K562 (cell line): ENCODE results near the gene ETV2. TPM values are rescaled to one million over a fixed set of nuclear protein-coding genes. Genes with fewer than 3 reads are reported as not detected.

Experiments
- CHAMP1 ChIP-seq: fragments of 450-650 bp; IDR thresholded peaks from 2 replicates; pipeline ENCODE4 v1.6.1; 2016; ENCODE audit warnings: mild to moderate bottlenecking
- CHD1 ChIP-seq: fragments of 200-600 bp; sonication (generic); IDR thresholded peaks from one replicate; pipeline ENCODE4 v1.6.1; 2012; ENCODE audit warnings: mild to moderate bottlenecking, moderate library complexity, low read length, inconsistent platforms
- ERF ChIP-seq: fragments of 450-650 bp; formaldehyde crosslinking; IDR thresholded peaks from 2 replicates; pipeline ENCODE4 v1.4.0; 2020; ENCODE audit warnings: mild to moderate bottlenecking, mixed read lengths
- ETV6 ChIP-seq, 3 experiments: fragments of 150-350 bp in 1 of 3; sonication (generic) in 1 of 3; formaldehyde crosslinking in 1 of 3; IDR thresholded peaks; 2 replicates each; pipeline versions ENCODE4 v1.6.1 to v1.8.0; 2014 to 2022; ENCODE audit warnings: borderline replicate concordance in 2 of 3, low read depth in 2 of 3, antibody characterized with exemption in 1 of 3, low read length in 1 of 3, mild to moderate bottlenecking in 1 of 3, missing genetic modification reagents in 1 of 3
- L3MBTL2 ChIP-seq: fragments of 450-650 bp; IDR thresholded peaks from 2 replicates; pipeline ENCODE4 v1.6.1; 2016; ENCODE audit warnings: mild to moderate bottlenecking, moderate library complexity
- MNT ChIP-seq, 2 experiments: fragments of 450-650 bp; conservative IDR thresholded peaks; 2 replicates each; pipeline ENCODE4 v1.6.1; 2017; ENCODE audit warnings: mild to moderate bottlenecking in 2 of 2, moderate library complexity in 2 of 2
- POLR2AphosphoS2 ChIP-seq: IDR thresholded peaks from 2 replicates; pipeline ENCODE4 v1.6.1; 2012; ENCODE audit warnings: low read length, improper control_type of control experiment
- SRSF3 ChIP-seq: fragments of 200-400 bp; formaldehyde crosslinking; IDR thresholded peaks from 2 replicates; pipeline ENCODE4 v1.6.1; 2016; ENCODE audit warnings: mild to moderate bottlenecking, low read length, moderate library complexity; ENCODE audit not compliant: insufficient read depth
- SRSF7 ChIP-seq: fragments of 200-400 bp; formaldehyde crosslinking; optimal IDR thresholded peaks from 2 replicates; pipeline ENCODE3; 2017; ENCODE audit warnings: mild to moderate bottlenecking, low read depth, low read length
- TAF15 ChIP-seq: fragments of 200-400 bp; formaldehyde crosslinking; IDR thresholded peaks from 2 replicates; pipeline ENCODE4 v1.6.1; 2017; ENCODE audit warnings: mild to moderate bottlenecking, low read depth, low read length, moderate library complexity
- THRA ChIP-seq: fragments of 450-650 bp; IDR thresholded peaks from 2 replicates; pipeline ENCODE4 v1.6.1; 2017; ENCODE audit warnings: mild to moderate bottlenecking, moderate library complexity
- ZNF121 ChIP-seq: sonication (generic); formaldehyde crosslinking; conservative IDR thresholded peaks from 2 replicates; pipeline ENCODE4 v1.8.0; 2022; ENCODE audit warnings: missing genetic modification reagents
- ZNF184 ChIP-seq: sonication (generic); formaldehyde crosslinking; IDR thresholded peaks from 2 replicates; pipeline ENCODE4 v1.5.0; 2020; ENCODE audit warnings: missing genetic modification reagents
- ZNF592 ChIP-seq: fragments of 450-650 bp; IDR thresholded peaks from 2 replicates; pipeline ENCODE4 v1.6.1; 2017; ENCODE audit warnings: antibody characterized with exemption, mild to moderate bottlenecking
- polyA plus RNA-seq, 8 experiments: library from polyadenylated mRNA; depleted of rRNA in 4 of 8; stranded (reverse) in 5 of 8; unstranded in 3 of 8; fragments of >200 nt; fragmentation: Nextera tagmentation in 2 of 8; fragmentation: Illumina TruSeq in 1 of 8; extraction: Ambion mirVana in 2 of 8; extraction: Trizol in 1 of 8; gene quantifications; 2 replicates each; pipeline versions ENCODE4 v1.2.1 to v1.2.3, GENCODE V29; 2011 to 2014; ENCODE audit warnings: inconsistent platforms in 1 of 8, missing spikeins in 1 of 8
- total RNA-seq, 7 experiments: library from RNA; depleted of rRNA in 6 of 7; stranded (reverse); fragments of >200 nt in 6 of 7; fragmentation: Illumina TruSeq in 2 of 7; extraction: Trizol in 2 of 7; gene quantifications; 2 replicates each; pipeline versions ENCODE4 v1.2.1 to v1.2.3, GENCODE V29; 2011 to 2021; ENCODE audit warnings: low replicate concordance in 1 of 7

ETV2 gene
- total and polyA plus RNA-seq, 9 of the 15 experiments (the other 6 are each of a cell fraction or from before 2014, with no cell fraction given): 0.11 to 3.7 (median 0.55) TPM

- no peak for TF ChIP-seq ETV6 (IDR thresholded peaks at IDR 0.05; ENCODE audit: borderline replicate concordance in 1 of 2, low read depth in 2 of 2, low read length in 1 of 2)
- no peak for TF ChIP-seq ETV6 (CRISPR knock-in tag; IDR thresholded peaks at IDR 0.05; ENCODE audit: borderline replicate concordance)
- TF ChIP-seq THRA: no peak
- TF ChIP-seq POLR2AphosphoS2: no peak
- no peak for TF ChIP-seq CHD1
- no peak; the same call in 1 of the 2 replicates for TF ChIP-seq ZNF121 (CRISPR knock-in tag)
- TF ChIP-seq L3MBTL2: peak; percentile 84
- TF ChIP-seq CHAMP1: no peak
- TF ChIP-seq ZNF592: no peak
- peak; percentile 74 to 90 for TF ChIP-seq MNT (conservative IDR thresholded peaks at IDR 0.05)
- no peak for TF ChIP-seq ZNF184
- no peak for TF ChIP-seq SRSF3
- 0 out of 2 replicates have a peak, but pooled peaks have one; percentile 13 for TF ChIP-seq ERF
- no peak for TF ChIP-seq TAF15
- no peak for TF ChIP-seq SRSF7
These were observed 28.8 kb upstream of the ETV2 start, which contains the start of gene HAUS5 (continued) for GRCh38 chr19:35612559-35613321.
